ENCODE results near the gene HOXC4. TPM values are rescaled to one million over a fixed set of nuclear protein-coding genes. Genes with fewer than 3 reads are reported as not detected.
"Not testable (repeated sequence)": the region's sequence is repeated elsewhere in the genome, so short reads cannot be mapped to it uniquely, and the experiment has no call there.

Gene HOXC4
- total RNA-seq, 1 experiment from 2014 or later, result not detected

- no peak for DNase-seq (ENCODE audit: low spot score)
Observed at GRCh38 chr12:54055552-54055951, 1.9 kb downstream of the HOXC4 start.

- no peak for DNase-seq (ENCODE audit: low spot score)
Observed at GRCh38 chr12:54056110-54056509, 2.5 kb downstream of the HOXC4 start.

GRCh38 chr12:54058128-54058768, 4.6 kb downstream of the HOXC4 start:
- DNase-seq (ENCODE audit: low spot score), result no peak

GRCh38 chr12:54059668-54060067, 6.0 kb downstream of the HOXC4 start:
- DNase-seq (ENCODE audit: low spot score), result no peak

GRCh38 chr12:54060174-54060974, 6.7 kb downstream of the HOXC4 start:
- DNase-seq (ENCODE audit: low spot score), result no peak

GRCh38 chr12:54060975-54061778, 7.5 kb downstream of the HOXC4 start:
- no peak for DNase-seq (ENCODE audit: low spot score)

- DNase-seq (ENCODE audit: low spot score), result no peak
Observed at GRCh38 chr12:54065677-54066076, 12.0 kb downstream of the HOXC4 start.

GRCh38 chr12:54066408-54066807, 12.8 kb downstream of the HOXC4 start:
- no peak for DNase-seq (ENCODE audit: low spot score)

- no peak for DNase-seq (ENCODE audit: low spot score)
Observed at GRCh38 chr12:54068418-54069070, 14.9 kb downstream of the HOXC4 start.

GRCh38 chr12:54071942-54072341, 18.3 kb downstream of the HOXC4 start:
- no peak for DNase-seq (ENCODE audit: low spot score)

- DNase-seq (ENCODE audit: low spot score), result no peak
Observed at GRCh38 chr12:54074308-54074707, 20.7 kb downstream of the HOXC4 start.

GRCh38 chr12:54075409-54075808, 21.8 kb downstream of the HOXC4 start:
- no peak for DNase-seq (ENCODE audit: low spot score)

GRCh38 chr12:54075974-54076373, 22.3 kb downstream of the HOXC4 start:
- no peak for DNase-seq (ENCODE audit: low spot score)

GRCh38 chr12:54077843-54078242, 24.2 kb downstream of the HOXC4 start:
- DNase-seq (ENCODE audit: low spot score), result not testable (repeated sequence)

- not testable (repeated sequence) for DNase-seq (ENCODE audit: low spot score)
Observed at GRCh38 chr12:54079115-54079514, 25.5 kb downstream of the HOXC4 start.

GRCh38 chr12:54080008-54080924, 26.6 kb downstream of the HOXC4 start:
- DNase-seq (ENCODE audit: low spot score), result not testable (repeated sequence)

- DNase-seq (ENCODE audit: low spot score), result not testable (repeated sequence)
Observed at GRCh38 chr12:54081053-54081514, 27.4 kb downstream of the HOXC4 start.

- not testable (repeated sequence) for DNase-seq (ENCODE audit: low spot score)
Observed at GRCh38 chr12:54081581-54082396, 28.2 kb downstream of the HOXC4 start.

- DNase-seq (ENCODE audit: low spot score), result no peak
Observed at GRCh38 chr12:54082397-54082892, 28.8 kb downstream of the HOXC4 start.

- DNase-seq (ENCODE audit: low spot score), result not testable (repeated sequence)
Observed at GRCh38 chr12:54088011-54088410, 34.4 kb downstream of the HOXC4 start.
